GM12878 (cell line): ENCODE results near the gene ADCK1.

Experiments used
- CHD4 ChIP-seq: fragments of 200-600 bp; sonication (generic); IDR thresholded peaks from 2 replicates; pipeline ENCODE4 v1.6.1; 2016; ENCODE audit warnings: mild to moderate bottlenecking
- CREB1 ChIP-seq: IDR thresholded peaks from 2 replicates; pipeline ENCODE4 v1.6.1; 2012; ENCODE audit warnings: low read depth, mild to moderate bottlenecking, inconsistent platforms
- CTCF ChIP-seq, 3 experiments: IDR thresholded peaks in 2 of 3; conservative IDR thresholded peaks in 1 of 3; 2 replicates each; pipeline ENCODE4 v1.5.1; 2011; ENCODE audit warnings: low read depth in 3 of 3, low read length in 3 of 3, mild to moderate bottlenecking in 3 of 3, control low read depth in 2 of 3, moderate library complexity in 2 of 3, inconsistent platforms in 1 of 3, mixed read lengths in 1 of 3; ENCODE audit not compliant: control insufficient read depth in 2 of 3, insufficient read depth in 1 of 3; ENCODE audit errors: extremely low read depth in 1 of 3
- POLR2A ChIP-seq: IDR thresholded peaks from 2 replicates; pipeline ENCODE4 v1.6.1; 2011; ENCODE audit warnings: low read depth, mild to moderate bottlenecking, low read length
- POLR2AphosphoS5 ChIP-seq: IDR thresholded peaks from 2 replicates; pipeline ENCODE4 v1.6.1; 2011; ENCODE audit warnings: mild to moderate bottlenecking, low read length, inconsistent platforms
- SP1 ChIP-seq: IDR thresholded peaks from one replicate; pipeline ENCODE4 v1.6.1; 2011; ENCODE audit warnings: low read depth, low read length
- SREBF2 ChIP-seq: IDR thresholded peaks from 2 replicates; pipeline ENCODE4 v1.6.1; 2012; ENCODE audit warnings: mild to moderate bottlenecking, low read length
- ZNF274 ChIP-seq: IDR thresholded peaks from one replicate; pipeline ENCODE4 v1.8.0; 2011; ENCODE audit not compliant: insufficient read length, insufficient read depth
- ZSCAN29 ChIP-seq: fragments of 450-650 bp; IDR thresholded peaks from 2 replicates; pipeline ENCODE4 v1.6.1; 2017; ENCODE audit warnings: mild to moderate bottlenecking, moderate library complexity
- TF ChIP-seq, protein P1 (sequence below): fragments of 450-650 bp; IDR thresholded peaks from 2 replicates; pipeline ENCODE4 v1.6.1; 2017; ENCODE audit warnings: mild to moderate bottlenecking

DNA sequence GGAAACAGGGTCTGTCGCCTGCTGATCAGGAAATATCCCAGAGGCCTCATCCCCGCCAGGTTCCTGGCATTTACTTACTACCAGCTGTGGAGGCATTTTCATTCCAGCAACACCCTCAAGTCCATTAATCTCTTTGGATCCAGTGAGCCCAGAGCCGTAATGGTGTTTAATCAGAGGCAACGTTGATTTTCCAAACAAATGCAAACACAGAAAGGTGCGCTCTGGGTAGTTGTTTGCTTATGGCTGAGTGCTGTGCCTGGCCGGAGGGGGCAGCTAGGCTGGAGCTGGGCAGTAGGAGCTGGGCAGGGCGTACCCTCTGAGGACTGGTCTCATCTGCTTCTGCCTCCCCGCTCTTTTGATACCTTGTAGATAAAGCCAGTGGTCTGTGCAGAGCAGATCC is 110.6 kb downstream of the ADCK1 start:
- TF ChIP-seq ZNF274 (no peak), CREB1 (no peak), CTCF (IDR thresholded peaks at IDR 0.05 in 2 of 3, conservative IDR thresholded peaks at IDR 0.05 in 1 of 3; ENCODE audit: control insufficient read depth in 2 of 3, extremely low read depth in 1 of 3, insufficient read depth in 1 of 3, low read depth in 3 of 3, low read length in 3 of 3) (no peak), POLR2A (no peak), SP1 (no peak), POLR2AphosphoS5 (no peak), ZSCAN29 (no peak), SREBF2 (no peak), CHD4 (no peak)
- TF ChIP-seq, protein P1, sequence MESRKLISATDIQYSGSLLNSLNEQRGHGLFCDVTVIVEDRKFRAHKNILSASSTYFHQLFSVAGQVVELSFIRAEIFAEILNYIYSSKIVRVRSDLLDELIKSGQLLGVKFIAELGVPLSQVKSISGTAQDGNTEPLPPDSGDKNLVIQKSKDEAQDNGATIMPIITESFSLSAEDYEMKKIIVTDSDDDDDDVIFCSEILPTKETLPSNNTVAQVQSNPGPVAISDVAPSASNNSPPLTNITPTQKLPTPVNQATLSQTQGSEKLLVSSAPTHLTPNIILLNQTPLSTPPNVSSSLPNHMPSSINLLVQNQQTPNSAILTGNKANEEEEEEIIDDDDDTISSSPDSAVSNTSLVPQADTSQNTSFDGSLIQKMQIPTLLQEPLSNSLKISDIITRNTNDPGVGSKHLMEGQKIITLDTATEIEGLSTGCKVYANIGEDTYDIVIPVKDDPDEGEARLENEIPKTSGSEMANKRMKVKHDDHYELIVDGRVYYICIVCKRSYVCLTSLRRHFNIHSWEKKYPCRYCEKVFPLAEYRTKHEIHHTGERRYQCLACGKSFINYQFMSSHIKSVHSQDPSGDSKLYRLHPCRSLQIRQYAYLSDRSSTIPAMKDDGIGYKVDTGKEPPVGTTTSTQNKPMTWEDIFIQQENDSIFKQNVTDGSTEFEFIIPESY: no peak
